ENCODE data around the gene USP2.
"Not testable (repeated sequence)": the region's sequence is repeated elsewhere in the genome, so short reads cannot be mapped to it uniquely, and the experiment has no call there.

The USP2 gene

DNA sequence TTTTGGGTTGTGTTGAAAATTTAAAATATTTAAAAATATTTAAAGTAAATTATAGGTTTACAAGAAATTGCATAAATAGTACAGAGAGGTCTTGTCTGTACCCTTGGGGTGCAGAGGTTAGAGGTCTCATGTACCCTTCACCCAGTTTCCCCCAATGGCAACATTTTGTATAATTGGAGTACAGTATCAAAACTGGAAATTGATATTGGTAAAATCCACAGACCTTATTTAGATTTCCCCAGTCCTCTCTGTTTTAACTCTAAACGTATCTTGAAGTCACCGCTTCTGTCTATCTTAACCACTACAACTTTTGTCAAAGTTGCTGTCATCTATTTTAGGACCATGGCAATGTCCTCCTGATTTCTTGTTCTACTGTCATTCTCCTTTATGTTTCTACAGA is 30.6 kb upstream of the USP2 start:
- DNase-seq: no peak

DNA sequence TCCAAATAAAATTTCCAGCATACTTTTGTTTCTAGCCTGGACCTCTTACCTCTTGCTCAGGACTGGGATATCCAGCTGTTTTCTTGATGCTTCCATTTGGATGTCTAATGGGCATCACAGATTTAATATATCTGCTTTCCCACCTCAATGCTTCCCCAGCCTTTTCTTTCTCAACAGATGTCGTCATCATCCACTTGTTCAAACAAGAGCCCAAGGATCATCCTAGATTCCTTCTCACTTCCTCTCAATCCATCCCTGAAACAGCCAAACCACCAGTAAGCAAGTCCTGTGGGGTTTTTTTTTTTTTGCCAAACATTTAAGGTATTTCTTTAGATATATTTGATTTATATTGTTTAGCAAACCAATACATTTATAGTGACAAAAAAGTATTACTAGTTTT is 29.0 kb upstream of the USP2 start:
- DNase-seq: no peak

- no peak for DNase-seq
These were observed 28.2 kb upstream of the USP2 start for GRCh38 chr11:119409731-119410130.

DNA sequence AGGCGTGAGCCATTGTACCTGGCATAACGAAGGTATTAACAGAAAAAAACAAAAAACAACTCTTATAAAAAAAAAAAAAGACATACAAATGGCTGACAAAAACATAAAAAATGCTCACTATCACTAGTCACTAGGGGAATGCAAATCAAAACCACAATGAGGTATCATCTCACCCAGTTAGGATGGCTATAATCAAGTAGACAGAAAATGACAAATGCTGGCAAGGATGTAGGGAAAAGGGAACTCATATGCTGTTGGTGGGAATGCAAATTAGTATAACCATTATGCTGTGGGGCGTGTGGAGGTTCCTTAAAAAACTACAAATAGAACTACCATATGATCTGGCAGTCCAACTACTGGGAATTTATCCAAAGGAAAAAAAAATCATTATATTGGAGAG is 24.5 kb upstream of the USP2 start:
- DNase-seq: no peak

GRCh38 chr11:119405448-119405847 is 24.0 kb upstream of the USP2 start:
- not testable (repeated sequence) for DNase-seq

GRCh38 chr11:119404872-119405271 is 23.4 kb upstream of the USP2 start:
- DNase-seq: no peak

GRCh38 chr11:119403021-119403420 is 21.5 kb upstream of the USP2 start:
- no peak for DNase-seq

DNA sequence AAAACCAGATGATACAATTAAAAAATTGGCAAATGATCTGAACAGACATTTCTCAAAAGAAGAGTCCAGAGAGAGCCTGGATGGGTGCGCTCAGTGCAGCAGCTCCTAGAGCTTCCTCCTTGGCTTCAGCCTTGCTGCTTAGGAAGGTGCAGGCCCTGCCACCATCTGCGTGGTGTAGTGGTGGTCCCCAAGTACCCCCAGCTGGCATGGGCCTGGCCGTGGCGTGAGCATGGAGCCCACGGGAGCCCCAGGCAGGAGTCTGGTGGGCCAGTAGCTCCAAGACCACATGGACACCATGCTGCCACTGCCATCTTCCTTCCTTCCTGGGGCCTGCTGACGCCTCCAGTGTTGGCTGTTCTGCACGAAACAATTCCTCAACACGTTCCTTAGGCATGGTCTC is 21.0 kb upstream of the USP2 start:
- no peak for DNase-seq

DNA sequence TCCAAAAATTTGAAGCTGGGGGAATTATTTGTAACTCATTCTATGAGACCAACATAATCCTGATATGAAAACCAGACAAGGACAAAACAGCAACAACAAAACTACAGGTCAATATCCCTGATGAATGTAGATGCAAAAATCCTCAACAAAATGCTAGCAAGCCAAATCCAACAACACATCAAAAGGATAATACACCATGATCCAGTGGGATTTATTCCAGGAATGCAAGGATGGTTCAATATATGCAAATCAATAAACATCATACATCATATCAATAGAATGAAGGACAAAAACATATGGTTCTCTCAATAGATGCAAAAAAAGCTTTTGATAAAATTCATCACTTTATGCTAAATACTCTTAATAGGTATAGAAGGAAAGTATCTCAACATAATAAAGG is 19.4 kb upstream of the USP2 start:
- DNase-seq: no peak

- DNase-seq: no peak
These were observed 16.2 kb upstream of the USP2 start for GRCh38 chr11:119397740-119398139.

DNA sequence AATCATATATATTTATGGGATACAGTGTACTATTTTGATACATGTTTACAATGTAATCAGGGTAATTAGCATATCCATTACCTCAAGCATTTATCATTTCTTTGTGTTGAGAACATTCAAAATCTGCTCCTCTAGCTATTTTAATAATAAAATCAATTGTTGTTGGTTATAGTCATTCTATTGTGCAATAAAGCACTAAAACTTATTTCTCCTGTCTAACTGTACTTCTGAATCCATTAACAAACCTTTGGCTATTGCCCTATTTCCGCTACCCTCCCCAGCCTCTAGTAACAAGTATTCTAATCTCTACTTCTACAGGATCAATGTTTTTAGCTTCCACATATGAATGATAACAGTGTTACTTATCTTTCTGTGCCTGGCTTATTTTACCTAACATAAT is 15.3 kb upstream of the USP2 start:
- no peak for DNase-seq

- DNase-seq: no peak
These were observed 9.8 kb upstream of the USP2 start for GRCh38 chr11:119391275-119391674.

DNA sequence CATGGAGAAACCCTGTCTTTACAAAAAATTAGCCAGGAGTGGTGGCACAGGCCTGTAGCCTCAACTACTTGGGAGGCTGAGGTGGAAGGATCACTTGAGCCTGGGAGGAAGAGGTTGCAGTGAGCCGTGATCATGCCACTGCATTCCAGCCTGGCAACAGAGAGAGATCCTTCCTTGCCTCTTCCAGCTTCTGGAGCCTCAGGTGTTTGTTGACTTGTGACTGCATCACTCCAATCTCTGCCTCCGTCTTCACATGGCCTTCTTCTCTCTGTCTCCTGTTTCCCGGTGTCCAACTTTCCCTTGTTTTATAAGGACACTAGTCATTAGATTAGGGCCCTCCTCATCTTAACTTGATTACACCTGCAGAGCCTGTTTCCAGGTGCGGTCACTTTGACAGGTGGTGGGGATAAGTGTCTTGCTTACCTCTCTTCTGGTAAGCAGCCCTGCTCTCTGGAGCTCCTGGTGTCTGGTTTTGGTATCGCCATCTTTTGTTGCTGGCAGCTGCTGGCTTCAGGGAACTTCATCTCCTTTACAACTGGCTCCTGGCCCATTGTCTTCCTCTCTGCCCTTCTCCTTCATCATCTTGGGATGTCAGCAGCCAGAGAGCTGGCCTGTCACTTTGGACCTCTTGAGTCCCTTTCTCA is 8.2 kb upstream of the USP2 start:
- DNase-seq: no peak

GRCh38 chr11:119388103-119388502 is 6.6 kb upstream of the USP2 start:
- no peak for DNase-seq

DNA sequence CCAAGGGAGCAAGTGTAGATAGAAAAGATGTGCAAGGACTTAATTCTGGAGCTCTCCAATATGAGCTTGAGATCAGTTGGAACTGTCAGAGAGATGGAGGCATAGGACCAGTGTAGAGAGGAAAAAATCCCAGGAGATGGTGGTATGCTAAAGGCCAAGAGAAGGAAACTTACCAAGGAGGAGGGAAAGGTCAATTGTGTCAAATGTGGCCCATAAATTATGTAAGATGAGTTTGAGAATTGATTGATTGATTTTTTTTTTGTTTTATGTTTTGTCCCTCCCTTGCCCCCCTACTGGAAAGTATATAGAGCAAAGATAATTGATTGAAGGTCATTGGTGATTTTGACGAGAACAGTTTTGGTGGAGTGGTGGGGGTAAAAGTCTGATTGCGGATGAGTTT is 2.8 kb upstream of the USP2 start:
- DNase-seq: no peak

- DNase-seq: not testable (repeated sequence)
These were observed 1.0 kb upstream of the USP2 start for GRCh38 chr11:119382513-119382912.

DNA sequence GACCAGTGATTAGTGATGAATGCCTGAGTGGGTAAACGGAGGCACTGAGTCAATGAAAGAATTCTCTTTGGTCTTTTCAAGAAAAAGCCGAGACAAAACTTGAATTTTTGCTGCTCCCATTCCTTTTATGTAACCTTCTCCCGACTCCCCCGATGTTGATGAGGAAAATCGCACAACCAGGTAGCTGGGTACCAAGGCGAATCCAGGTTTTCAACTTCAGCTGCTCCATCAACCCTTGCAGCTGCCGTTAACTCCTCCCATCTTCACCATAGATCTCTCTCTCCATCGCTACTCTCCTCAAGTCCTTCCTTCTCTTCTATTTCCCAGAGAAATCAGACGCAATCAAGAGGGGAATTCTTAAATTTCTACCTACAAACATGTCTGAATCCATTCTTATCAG is 611 bp upstream of the USP2 start:
- no peak for DNase-seq

DNA sequence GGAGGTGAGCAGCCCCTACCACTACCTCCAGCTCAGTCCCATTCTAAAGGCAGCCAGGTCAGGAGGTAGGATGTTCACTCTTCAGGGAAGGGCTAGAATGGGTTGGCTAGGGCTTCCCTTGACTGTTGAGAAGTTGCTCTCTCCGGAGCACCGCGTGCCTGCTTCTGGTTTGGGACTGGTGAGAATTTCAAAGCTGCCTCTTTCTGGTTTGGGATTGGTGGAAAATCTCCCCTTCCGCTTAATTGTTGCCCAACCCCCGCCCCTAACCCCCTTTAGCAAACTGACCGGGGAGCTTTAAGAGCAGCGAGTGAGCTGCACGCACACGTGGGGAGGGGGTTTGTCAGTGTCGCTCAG is 686 bp downstream of the USP2 start:
- DNase-seq: no peak

DNA sequence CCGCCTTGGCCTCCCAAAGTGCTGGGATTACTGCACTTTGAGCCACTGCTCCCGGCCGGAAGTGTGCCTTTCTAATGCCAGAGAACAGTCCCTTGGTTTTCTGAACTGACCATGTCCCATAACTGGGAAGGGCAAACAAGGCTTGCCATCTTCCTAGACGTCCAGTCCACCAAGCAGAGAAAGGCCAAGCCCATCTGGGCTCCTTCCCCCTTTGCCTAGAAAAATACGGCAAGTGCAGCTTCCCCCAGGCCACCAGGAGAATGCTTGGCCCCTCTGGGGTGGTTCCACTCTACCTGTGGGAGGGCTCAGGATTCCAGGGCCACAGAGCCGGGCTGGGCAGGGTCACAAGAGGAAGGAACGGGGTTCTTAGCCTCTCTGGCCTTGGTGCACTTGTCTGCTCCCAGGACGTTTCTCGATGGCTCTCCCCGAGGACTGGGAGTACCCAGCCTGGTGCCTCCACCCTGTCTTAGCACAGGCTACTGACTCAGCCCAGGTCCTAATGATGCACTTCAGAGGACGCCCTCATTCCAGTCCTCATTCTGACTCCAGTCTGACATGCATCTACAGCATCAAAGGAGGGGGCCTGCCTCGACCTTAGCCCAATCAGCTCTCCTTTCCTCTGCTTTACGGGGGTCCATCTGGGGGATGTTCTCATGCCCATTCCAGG is 1.2 kb downstream of the USP2 start:
- DNase-seq: no peak

GRCh38 chr11:119378851-119379465 is 2.5 kb downstream of the USP2 start:
- no peak for DNase-seq

GRCh38 chr11:119377961-119378667 is 3.4 kb downstream of the USP2 start:
- DNase-seq: no peak

DNA sequence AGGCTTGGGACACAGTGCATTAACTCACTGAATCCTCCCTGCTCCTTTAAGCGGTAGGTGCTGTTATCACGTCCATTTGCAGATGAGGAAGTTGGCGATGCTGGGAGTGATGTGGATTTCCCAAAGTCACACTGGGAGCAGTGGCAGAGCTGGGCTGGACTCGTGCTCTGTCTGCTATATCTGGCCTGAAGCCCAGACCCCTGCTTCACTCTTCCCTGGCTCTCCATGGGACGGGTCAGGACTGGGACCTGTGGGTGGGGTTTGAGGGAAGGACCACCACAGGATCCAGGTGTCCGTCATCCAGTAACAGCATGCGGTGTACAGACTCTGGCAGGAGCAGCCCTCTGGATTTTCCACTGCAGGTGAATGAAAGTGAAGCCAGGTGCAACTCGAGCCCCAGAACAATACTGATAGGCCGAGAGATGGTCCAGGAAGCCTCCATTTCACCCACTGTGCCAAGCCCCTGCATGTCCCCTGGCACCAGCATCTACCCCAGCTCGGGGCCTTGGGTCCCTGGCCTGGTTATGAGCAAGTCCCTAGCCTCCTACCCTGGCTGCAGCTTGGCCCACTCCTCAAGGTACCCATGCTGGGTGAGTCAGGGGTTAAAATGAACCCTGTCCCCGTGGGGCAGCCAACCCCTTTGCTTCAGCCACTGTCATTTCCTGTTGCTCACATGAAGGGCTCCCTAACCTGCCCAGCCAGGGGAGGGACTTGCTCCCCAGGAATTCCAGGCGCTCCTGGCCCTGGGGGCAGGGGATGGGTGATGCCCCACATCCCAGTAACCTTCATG is 4.2 kb downstream of the USP2 start:
- no peak for DNase-seq

- DNase-seq: no peak
These were observed 5.2 kb downstream of the USP2 start for GRCh38 chr11:119376197-119376847.
